SK-N-SH (cell line): Measurements from ENCODE around the gene SCRN1.

ENCODE experiments used
- CTCF ChIP-seq: fragments of 200-600 bp; sonication (generic); IDR thresholded peaks from 2 replicates; pipeline ENCODE4 v1.6.1; 2017; ENCODE audit warnings: antibody characterized with exemption, mild to moderate bottlenecking, moderate library complexity
- EP300 ChIP-seq, 2 experiments: IDR thresholded peaks; 2 replicates each; pipeline versions ENCODE4 v1.4.0 to v1.6.1; 2012; ENCODE audit warnings: borderline replicate concordance in 1 of 2, low read depth in 1 of 2, low read length in 1 of 2
- EZH2phosphoT487 ChIP-seq: fragments of 200-600 bp; sonication (generic); IDR thresholded peaks from 2 replicates; pipeline ENCODE4 v1.6.1; 2017; ENCODE audit warnings: low read depth, mixed run types, mild to moderate bottlenecking, antibody characterized with exemption, moderate library complexity, borderline replicate concordance
- FOXM1 ChIP-seq: IDR thresholded peaks from 2 replicates; pipeline ENCODE4 v1.4.0; 2012; ENCODE audit warnings: low read depth, mild to moderate bottlenecking
- GABPA ChIP-seq: IDR thresholded peaks from 2 replicates; pipeline ENCODE4 v1.4.0; 2012; ENCODE audit warnings: low read depth, mild to moderate bottlenecking
- GATA2 ChIP-seq: sonication (generic); formaldehyde crosslinking; IDR thresholded peaks from 2 replicates; pipeline ENCODE4 v1.5.0; 2020; ENCODE audit warnings: mild to moderate bottlenecking, missing genetic modification reagents
- PBX3 ChIP-seq: IDR thresholded peaks from 2 replicates; pipeline ENCODE4; 2012
- POLR2AphosphoS5 ChIP-seq: IDR thresholded peaks from 2 replicates; pipeline ENCODE4 v1.6.1; 2012; ENCODE audit warnings: low read depth, low read length
- RCOR1 ChIP-seq: fragments of 150-350 bp; IDR thresholded peaks from 2 replicates; pipeline ENCODE4 v1.6.1; 2017; ENCODE audit warnings: antibody characterized with exemption, low read length
- SIN3A ChIP-seq: IDR thresholded peaks from 2 replicates; pipeline ENCODE4 v1.6.1; 2012; ENCODE audit warnings: low read depth, mild to moderate bottlenecking, low read length, moderate library complexity, borderline replicate concordance
- TAF1 ChIP-seq: IDR thresholded peaks from 2 replicates; pipeline ENCODE4 v1.6.1; 2012; ENCODE audit warnings: low read depth, mild to moderate bottlenecking, low read length, moderate library complexity, borderline replicate concordance
- YY1 ChIP-seq: IDR thresholded peaks from 2 replicates; pipeline ENCODE4 v1.4.0; 2012; ENCODE audit warnings: low read depth, mild to moderate bottlenecking
- TF ChIP-seq, protein P1 (sequence below): IDR thresholded peaks from 2 replicates; pipeline ENCODE4 v1.6.1; 2012; ENCODE audit warnings: mild to moderate bottlenecking, low read depth, low read length, moderate library complexity
- TF ChIP-seq, protein P2 (sequence below): fragments of 150-350 bp; IDR thresholded peaks from 2 replicates; pipeline ENCODE4 v1.6.1; 2016; ENCODE audit warnings: mild to moderate bottlenecking, low read depth, low read length

DNA sequence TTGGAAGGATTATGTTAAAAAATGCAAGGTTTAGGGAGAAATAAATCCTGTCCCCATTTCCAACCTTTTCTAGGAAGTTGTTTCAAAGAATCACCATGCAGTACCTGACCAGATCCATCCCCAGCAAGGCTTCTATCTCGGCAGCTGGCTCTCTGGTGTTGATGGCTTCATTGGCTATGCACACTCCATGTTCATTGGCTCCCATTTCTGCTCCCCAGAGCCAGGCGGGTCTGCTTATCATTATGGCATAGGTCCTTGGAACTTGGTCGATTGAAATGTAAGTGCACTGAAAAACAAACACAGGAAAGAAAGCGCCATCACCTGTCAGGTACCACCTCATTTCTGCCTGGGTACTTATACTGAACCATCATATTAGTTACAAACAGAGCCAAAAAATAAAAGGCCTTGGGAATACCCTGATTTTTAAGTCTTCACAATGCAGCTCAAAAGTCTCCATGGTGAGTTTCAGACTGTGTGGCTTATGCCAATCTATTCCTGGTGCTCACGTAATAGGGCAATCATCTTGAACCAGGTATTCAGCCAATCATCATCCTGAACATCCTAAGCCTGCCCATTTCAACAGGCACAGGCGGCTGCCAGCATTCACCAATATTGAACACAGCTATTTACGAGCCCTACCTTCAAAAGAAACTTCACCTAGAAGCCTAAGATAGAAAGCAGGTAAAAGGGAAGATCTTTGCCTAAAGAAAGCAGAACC is 34.4 kb downstream of the SCRN1 start:
- TF ChIP-seq CTCF (no peak), EP300 (IDR thresholded peaks at IDR 0.05; ENCODE audit: borderline replicate concordance in 1 of 2, low read depth in 1 of 2, low read length in 1 of 2) (no peak), SIN3A (no peak), YY1 (no peak), RCOR1 (no peak), EZH2phosphoT487 (no peak), TAF1 (no peak), GATA2 (no peak), FOXM1 (no peak), GABPA (no peak), POLR2AphosphoS5 (no peak), PBX3 (no peak)
- TF ChIP-seq, protein P1, sequence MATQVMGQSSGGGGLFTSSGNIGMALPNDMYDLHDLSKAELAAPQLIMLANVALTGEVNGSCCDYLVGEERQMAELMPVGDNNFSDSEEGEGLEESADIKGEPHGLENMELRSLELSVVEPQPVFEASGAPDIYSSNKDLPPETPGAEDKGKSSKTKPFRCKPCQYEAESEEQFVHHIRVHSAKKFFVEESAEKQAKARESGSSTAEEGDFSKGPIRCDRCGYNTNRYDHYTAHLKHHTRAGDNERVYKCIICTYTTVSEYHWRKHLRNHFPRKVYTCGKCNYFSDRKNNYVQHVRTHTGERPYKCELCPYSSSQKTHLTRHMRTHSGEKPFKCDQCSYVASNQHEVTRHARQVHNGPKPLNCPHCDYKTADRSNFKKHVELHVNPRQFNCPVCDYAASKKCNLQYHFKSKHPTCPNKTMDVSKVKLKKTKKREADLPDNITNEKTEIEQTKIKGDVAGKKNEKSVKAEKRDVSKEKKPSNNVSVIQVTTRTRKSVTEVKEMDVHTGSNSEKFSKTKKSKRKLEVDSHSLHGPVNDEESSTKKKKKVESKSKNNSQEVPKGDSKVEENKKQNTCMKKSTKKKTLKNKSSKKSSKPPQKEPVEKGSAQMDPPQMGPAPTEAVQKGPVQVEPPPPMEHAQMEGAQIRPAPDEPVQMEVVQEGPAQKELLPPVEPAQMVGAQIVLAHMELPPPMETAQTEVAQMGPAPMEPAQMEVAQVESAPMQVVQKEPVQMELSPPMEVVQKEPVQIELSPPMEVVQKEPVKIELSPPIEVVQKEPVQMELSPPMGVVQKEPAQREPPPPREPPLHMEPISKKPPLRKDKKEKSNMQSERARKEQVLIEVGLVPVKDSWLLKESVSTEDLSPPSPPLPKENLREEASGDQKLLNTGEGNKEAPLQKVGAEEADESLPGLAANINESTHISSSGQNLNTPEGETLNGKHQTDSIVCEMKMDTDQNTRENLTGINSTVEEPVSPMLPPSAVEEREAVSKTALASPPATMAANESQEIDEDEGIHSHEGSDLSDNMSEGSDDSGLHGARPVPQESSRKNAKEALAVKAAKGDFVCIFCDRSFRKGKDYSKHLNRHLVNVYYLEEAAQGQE = no peak
- TF ChIP-seq, protein P2, sequence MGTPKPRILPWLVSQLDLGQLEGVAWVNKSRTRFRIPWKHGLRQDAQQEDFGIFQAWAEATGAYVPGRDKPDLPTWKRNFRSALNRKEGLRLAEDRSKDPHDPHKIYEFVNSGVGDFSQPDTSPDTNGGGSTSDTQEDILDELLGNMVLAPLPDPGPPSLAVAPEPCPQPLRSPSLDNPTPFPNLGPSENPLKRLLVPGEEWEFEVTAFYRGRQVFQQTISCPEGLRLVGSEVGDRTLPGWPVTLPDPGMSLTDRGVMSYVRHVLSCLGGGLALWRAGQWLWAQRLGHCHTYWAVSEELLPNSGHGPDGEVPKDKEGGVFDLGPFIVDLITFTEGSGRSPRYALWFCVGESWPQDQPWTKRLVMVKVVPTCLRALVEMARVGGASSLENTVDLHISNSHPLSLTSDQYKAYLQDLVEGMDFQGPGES = no peak
